Measurements from ENCODE around the gene RASSF5. TPM values are rescaled to one million over a fixed set of nuclear protein-coding genes. Genes with fewer than 3 reads are reported as not detected.

The RASSF5 gene
- total and polyA plus RNA-seq, 9 of the 15 experiments (the other 6 are each of a cell fraction or from before 2014, with no cell fraction given) = 6.1 to 41.0 (median 25.2) TPM

DNA sequence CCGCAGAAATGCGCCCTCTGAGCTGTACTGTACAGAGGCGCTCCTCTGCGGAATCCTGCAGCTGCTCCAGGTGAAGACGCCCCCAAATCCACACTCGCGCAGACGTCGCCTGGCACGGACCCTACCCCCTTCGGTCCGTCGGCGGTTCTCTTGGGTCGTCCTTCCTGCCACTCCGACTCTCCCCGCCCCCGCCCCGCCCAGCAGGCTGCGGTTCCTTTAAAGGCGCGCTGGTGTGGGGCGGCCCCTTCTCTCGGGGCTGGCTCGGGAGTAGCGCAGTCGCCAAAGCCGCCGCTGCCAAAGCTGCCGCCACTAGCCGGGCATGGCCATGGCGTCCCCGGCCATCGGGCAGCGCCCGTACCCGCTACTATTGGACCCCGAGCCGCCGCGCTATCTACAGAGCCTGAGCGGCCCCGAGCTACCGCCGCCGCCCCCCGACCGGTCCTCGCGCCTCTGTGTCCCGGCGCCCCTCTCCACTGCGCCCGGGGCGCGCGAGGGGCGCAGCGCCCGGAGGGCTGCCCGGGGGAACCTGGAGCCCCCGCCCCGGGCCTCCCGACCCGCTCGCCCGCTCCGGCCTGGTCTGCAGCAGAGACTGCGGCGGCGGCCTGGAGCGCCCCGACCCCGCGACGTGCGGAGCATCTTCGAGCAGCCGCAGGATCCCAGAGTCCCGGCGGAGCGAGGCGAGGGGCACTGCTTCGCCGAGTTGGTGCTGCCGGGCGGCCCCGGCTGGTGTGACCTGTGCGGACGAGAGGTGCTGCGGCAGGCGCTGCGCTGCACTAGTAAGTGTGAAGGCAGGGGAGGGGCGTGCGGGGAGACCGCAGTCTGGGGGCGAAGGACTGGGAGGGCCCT lies at the start of gene RASSF5 (continued):
- TF ChIP-seq ZBTB1 (CRISPR knock-in tag; IDR thresholded peaks at IDR 0.05; ENCODE audit: borderline replicate concordance, low read depth) (no peak; the same call in 1 of the 2 replicates), HEY1 (CRISPR knock-in tag; IDR thresholded peaks at IDR 0.05; ENCODE audit: borderline replicate concordance) (no peak), ZNF76 (CRISPR knock-in tag; IDR thresholded peaks at IDR 0.05; ENCODE audit: borderline replicate concordance) (no peak), HMGN3 (IDR thresholded peaks at IDR 0.05; ENCODE audit: borderline replicate concordance, extremely low read depth, insufficient read length, low read depth, low read length) (no peak), REST (IDR thresholded peaks at IDR 0.05; ENCODE audit: borderline replicate concordance) (no peak), REST (CRISPR knock-in tag; IDR thresholded peaks at IDR 0.05; ENCODE audit: low read depth) (no peak), ZFX (CRISPR knock-in tag; IDR thresholded peaks at IDR 0.05) (peak; percentile 52; the same call in 1 of the 2 replicates), ZNF239 (CRISPR knock-in tag; IDR thresholded peaks at IDR 0.05) (no peak), NCOA2 (IDR thresholded peaks at IDR 0.05; ENCODE audit: partially characterized antibody in 2 of 2) (no peak), MYNN (IDR thresholded peaks at IDR 0.05) (0 out of 2 replicates have a peak, but pooled peaks have one; percentile 31), MYNN (CRISPR knock-in tag; IDR thresholded peaks at IDR 0.05) (no peak)
- TF ChIP-seq, protein P1, sequence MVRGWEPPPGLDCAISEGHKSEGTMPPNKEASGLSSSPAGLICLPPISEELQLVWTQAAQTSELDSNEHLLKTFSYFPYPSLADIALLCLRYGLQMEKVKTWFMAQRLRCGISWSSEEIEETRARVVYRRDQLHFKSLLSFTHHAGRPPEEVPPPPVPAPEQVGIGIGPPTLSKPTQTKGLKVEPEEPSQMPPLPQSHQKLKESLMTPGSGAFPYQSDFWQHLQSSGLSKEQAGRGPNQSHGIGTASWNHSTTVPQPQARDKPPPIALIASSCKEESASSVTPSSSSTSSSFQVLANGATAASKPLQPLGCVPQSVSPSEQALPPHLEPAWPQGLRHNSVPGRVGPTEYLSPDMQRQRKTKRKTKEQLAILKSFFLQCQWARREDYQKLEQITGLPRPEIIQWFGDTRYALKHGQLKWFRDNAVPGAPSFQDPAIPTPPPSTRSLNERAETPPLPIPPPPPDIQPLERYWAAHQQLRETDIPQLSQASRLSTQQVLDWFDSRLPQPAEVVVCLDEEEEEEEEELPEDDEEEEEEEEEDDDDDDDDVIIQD (CRISPR knock-in tag; IDR thresholded peaks at IDR 0.05) = no peak

All from K562 (cell line).